GM12874 (cell line): ENCODE data around the gene MRPS23.

Experiments
- TF ChIP-seq, protein P1 (sequence below): IDR thresholded peaks from 2 replicates; pipeline ENCODE4 v1.5.1; 2011; ENCODE audit warnings: low read depth, mild to moderate bottlenecking, control low read depth, low read length, moderate library complexity; ENCODE audit not compliant: insufficient read depth

Gene MRPS23

DNA sequence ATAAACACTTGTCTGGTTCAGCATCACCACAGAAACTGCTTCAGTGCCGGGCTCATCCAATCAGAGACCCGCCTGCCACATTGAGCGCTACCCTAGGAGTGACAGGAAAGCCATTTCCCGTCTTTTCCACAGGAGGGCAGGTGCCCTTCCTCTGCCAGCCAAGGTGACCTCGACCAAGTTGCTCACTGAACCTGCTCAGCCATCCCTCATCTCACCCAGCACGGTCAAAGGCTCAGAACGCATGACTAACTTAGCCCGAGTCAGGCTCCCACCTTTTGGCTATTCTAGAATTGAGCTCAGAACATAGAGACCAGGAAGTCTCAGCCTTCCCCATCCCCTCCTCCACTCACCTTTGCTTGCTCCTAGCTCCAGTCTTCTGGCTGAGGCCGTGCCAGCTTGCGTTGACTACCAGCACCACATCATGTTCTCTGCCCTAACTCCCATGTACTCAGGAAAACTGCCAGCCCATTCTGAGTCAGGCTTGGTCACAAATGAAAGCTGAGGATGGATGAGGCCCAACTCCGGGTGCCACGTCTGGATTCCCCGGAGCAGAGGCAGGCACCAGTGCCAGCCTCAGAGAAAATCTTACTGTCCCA is 15.6 kb downstream of the MRPS23 start:
- TF ChIP-seq, protein P1, sequence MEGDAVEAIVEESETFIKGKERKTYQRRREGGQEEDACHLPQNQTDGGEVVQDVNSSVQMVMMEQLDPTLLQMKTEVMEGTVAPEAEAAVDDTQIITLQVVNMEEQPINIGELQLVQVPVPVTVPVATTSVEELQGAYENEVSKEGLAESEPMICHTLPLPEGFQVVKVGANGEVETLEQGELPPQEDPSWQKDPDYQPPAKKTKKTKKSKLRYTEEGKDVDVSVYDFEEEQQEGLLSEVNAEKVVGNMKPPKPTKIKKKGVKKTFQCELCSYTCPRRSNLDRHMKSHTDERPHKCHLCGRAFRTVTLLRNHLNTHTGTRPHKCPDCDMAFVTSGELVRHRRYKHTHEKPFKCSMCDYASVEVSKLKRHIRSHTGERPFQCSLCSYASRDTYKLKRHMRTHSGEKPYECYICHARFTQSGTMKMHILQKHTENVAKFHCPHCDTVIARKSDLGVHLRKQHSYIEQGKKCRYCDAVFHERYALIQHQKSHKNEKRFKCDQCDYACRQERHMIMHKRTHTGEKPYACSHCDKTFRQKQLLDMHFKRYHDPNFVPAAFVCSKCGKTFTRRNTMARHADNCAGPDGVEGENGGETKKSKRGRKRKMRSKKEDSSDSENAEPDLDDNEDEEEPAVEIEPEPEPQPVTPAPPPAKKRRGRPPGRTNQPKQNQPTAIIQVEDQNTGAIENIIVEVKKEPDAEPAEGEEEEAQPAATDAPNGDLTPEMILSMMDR = no peak

DNA sequence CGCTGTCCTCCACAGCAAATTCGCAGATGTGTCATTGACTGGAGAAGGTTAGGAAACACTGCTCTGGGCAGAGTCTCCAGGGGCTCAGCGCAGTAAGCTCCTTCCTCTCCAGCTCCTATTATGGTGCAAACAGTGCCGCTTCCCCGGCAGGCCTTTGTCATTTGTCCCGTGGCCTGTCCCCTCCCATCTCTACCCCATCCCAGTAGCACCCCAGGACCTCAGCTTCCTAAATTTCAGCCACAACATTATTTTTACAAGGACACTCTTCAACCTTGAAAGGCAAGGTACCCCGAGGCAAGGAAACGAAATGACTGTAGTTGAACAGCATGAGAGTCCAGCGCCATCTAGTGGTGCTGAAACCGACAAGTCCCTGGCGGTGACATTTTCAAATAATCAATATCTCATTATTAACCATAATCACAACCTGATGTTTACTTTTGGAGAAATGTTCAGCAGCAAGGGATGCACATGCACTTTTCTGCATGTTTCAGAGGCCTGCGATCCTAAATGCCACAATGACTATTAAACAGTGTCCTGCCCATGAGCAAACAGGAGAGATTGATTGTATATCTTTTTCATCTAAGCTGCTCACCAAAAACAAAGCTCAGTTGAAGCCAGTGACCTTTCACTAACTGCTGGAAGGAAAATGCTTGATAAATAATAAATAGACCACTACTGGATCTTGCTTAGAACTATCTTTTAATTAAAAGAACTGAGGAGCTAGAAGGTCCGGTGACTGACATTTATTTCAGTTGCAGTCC is 16.5 kb downstream of the MRPS23 start:
- TF ChIP-seq, protein P1 = peak; percentile 84

DNA sequence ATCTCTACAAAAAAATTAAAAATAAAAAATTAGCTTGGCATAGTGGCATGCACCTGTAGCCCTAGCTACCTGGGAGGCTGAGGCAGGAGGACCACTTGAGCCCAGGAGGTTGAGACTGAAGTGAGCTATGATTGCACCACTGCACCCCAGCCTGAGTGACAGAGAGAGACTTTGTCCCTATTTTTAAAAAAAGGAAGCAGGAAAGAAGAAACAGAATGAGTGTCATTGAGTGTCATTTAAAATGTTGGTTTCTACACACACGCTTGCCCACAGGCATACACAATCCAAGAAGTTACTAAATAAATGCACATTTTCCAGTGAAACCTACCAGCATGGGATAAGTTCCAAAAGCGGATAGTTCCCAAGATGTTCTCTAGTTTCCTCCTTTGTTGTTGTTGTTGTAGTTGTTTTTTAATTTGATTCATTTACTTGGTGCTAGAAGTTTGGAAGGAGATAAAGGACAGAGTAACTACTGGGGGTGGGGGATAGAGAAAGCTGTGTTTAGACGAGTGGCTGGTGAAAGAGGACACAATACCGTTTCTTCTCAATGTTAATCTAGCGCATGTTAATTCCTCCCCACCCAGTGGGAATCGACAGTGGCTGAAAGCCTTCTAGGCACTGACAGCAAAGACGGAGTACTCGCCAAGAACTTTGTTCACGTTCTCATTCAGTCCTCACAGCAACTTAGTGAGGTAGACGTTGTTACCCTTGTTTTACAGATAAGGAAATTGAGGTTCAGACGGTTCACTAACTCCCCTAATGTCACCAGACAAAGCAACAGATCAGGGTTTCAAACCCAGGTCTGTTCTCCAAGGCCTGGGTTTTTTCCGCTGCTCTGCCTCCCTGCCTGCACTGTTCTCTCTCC is 17.3 kb downstream of the MRPS23 start:
- TF ChIP-seq, protein P1 = no peak

DNA sequence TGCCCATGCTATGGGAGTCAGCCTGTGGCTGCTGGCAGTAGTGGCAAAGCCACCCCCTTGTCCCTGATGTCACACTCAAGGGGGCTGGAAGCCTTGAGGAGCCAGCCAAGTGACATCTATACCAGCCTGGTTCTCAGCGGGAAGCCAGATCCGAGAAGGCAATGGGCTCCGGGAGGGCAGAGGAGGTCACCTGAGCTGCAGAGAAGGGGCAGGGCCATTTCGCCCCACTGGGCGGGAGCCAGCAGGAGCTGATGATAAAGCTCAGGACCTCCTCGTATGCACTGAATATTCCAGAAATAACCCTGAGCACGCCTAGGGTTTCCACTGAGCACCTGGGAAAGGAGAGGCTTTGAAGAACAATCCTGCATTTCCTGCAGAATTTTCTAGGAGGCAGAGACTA is 19.0 kb downstream of the MRPS23 start:
- TF ChIP-seq, protein P1 = no peak

DNA sequence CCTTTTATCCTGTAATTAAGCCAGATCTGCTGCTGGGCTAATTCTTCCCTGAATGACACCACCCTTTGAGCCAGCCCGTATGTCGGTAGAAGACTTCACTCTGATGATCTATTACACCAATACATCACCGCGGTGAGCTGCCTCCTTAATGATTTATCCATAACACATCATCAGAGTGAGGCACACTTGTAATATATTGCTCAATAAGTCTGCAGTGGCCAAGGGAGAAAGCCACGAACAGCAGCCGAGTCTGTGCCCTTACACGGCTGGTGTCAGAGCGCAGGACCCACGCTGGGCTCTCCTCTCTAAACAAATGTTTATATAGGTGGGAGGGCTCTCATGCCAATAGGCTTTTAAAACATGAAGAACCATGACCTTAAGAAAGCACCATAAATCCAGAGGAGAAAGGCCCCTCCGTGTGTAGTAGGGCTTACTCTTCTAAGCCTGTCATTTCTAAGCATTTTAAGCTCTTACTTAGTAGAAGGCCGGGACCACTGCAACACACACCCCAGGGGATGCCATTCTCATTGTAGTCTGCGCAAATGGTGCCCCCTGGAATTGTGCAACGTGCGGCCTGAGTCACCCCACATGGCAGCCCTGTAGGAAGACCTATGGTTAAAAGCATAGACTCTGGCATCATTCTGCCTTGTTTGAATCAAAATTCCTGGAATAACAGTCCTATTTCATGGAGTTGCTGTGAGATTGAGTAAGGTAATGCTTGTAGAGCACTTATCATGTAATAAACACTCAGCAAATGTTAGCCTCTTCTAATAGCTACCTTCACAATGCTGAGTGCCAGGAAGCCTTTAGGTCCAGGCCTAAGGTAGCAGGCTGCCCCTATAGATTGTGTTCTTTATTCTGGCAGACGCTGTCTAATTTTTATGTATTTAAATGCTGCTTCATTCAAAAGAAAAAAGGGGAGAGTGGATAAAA is 26.1 kb downstream of the MRPS23 start:
- TF ChIP-seq, protein P1 = no peak

DNA sequence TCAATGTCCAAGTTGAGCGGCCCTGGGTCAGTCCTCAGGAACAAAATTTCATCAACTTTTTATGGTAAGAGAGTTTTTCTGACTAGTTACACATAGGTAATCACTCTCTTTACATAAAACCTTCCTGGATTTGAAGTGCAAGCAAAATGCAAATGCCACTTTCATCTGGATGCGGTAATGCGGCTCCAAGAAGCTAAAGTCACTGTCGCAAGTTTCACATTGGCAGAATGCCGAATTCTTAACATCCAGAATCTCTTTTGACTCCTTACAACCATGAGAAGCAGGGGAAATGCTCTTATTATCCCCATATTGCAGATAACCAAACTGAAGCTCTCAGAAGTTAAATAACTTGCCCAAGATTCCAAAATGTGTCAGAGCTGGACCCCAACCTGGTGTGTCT is 30.0 kb downstream of the MRPS23 start:
- TF ChIP-seq, protein P1 = no peak
